Measurements from ENCODE around the gene DNMT1. TPM values are rescaled to one million over a fixed set of nuclear protein-coding genes. Genes with fewer than 3 reads are reported as not detected.

Gene DNMT1
- total RNA-seq, 1 donor from 2014 or later = 333 TPM

- TF ChIP-seq CTCF (conservative IDR thresholded peaks at IDR 0.05) = no peak
- Mint-ChIP-seq H3K36me3 (ENCODE audit: low read depth) (no peaks in the 10 kb centered on the region), H3K27ac (ENCODE audit: unreplicated experiment) (no peak overlapping the region), H3K9me3 (no peaks in the 10 kb centered on the region), H3K27me3 (ENCODE audit: low read depth) (peaks cover 54% of the 10 kb centered on the region), H3K4me1 (no peaks in the 10 kb centered on the region), H3K4me3 (peak overlapping the region; percentile 70)
- DNase-seq (ENCODE audit: low read depth, low spot score) = no peak
These were observed 107.3 kb downstream of the DNMT1 start for GRCh38 chr19:10087296-10088061.

- no peak for DNase-seq (ENCODE audit: low read depth, low spot score)
- no peak overlapping the region for H3K4me3 Mint-ChIP-seq
- no peaks in the 10 kb centered on the region for H3K9me3 Mint-ChIP-seq
- H3K4me1 Mint-ChIP-seq = no peaks in the 10 kb centered on the region
- H3K27me3 Mint-ChIP-seq (ENCODE audit: low read depth) = peaks cover 56% of the 10 kb centered on the region
- no peak overlapping the region for H3K27ac Mint-ChIP-seq (ENCODE audit: unreplicated experiment)
- no peaks in the 10 kb centered on the region for H3K36me3 Mint-ChIP-seq (ENCODE audit: low read depth)
- TF ChIP-seq CTCF (conservative IDR thresholded peaks at IDR 0.05) = no peak
These were observed 108.1 kb downstream of the DNMT1 start for GRCh38 chr19:10086591-10087192.

- H3K9me3 Mint-ChIP-seq = no peaks in the 10 kb centered on the region
- H3K4me1 Mint-ChIP-seq = no peaks in the 10 kb centered on the region
- H3K4me3 Mint-ChIP-seq = peak within 1 kb of the TSS; percentile 84
- no peak for TF ChIP-seq CTCF (conservative IDR thresholded peaks at IDR 0.05)
- DNase-seq (ENCODE audit: low read depth, low spot score) = no peak
- peaks cover 62% of the 10 kb centered on the region for H3K27me3 Mint-ChIP-seq (ENCODE audit: low read depth)
- no peak within 1 kb of the TSS for H3K27ac Mint-ChIP-seq (ENCODE audit: unreplicated experiment)
- H3K36me3 Mint-ChIP-seq (ENCODE audit: low read depth) = no peaks in the 10 kb centered on the region
These were observed 108.8 kb downstream of the DNMT1 start, which contains the start of gene SHFL for GRCh38 chr19:10085641-10086590. Gene SHFL (plus strand): TSS chr19:10086317. CDS start chr19:10086428, 111 bp downstream.

DNA sequence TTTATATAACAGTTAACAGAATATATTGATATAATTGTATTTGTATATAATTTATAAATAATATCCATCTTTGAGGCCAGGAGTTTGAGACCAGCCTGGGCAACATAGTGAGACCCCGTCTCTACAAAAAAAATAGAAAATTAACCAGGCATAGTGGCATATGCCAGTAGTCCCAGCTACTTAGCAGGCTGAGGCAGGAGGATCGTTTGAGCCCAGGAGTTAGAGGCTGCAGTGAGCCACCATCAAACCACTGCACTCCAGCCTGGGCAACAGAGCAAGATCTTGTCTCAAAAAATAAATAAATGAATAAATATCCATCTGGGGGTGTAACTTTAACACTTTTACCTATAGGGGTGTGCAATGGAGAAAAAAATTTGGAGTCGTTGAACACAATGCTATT, 110.0 kb downstream of the DNMT1 start:
- Mint-ChIP-seq H3K27ac (ENCODE audit: unreplicated experiment) (no peak overlapping the region), H3K9me3 (no peaks in the 10 kb centered on the region), H3K4me3 (peak overlapping the region; percentile 84), H3K36me3 (ENCODE audit: low read depth) (no peaks in the 10 kb centered on the region), H3K27me3 (ENCODE audit: low read depth) (peaks cover 67% of the 10 kb centered on the region), H3K4me1 (no peaks in the 10 kb centered on the region)
- no peak for DNase-seq (ENCODE audit: low read depth, low spot score)
- no peak for TF ChIP-seq CTCF (conservative IDR thresholded peaks at IDR 0.05)

DNA sequence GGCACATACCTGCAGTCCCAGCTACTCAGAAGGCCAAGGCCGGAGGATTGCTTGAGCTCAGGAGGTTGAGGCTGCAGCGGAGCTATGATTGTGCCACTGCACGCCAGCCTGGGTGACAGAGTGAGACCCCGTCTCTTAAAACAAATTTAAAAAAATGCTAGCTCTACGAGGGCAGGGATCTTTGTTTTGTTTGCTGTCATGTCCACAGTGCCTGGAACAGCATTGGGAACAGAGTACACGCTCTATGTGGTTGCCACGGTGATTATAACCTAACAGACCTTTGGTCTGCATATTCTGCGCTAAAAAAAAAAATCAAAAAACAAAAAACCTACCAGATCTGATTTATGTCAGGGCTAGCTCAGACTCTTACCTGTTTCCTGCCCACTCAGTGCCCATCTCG, 110.8 kb downstream of the DNMT1 start:
- Mint-ChIP-seq H3K27ac (ENCODE audit: unreplicated experiment) (no peak overlapping the region), H3K27me3 (ENCODE audit: low read depth) (peaks cover 68% of the 10 kb centered on the region), H3K9me3 (no peaks in the 10 kb centered on the region), H3K36me3 (ENCODE audit: low read depth) (no peaks in the 10 kb centered on the region), H3K4me1 (no peaks in the 10 kb centered on the region), H3K4me3 (peak overlapping the region; percentile 3)
- DNase-seq (ENCODE audit: low read depth, low spot score) = no peak
- TF ChIP-seq CTCF (conservative IDR thresholded peaks at IDR 0.05) = no peak

Measured in neural crest cell (in vitro differentiated cells).